ENCODE data around the gene OR52R1. TPM values are rescaled to one million over a fixed set of nuclear protein-coding genes. Genes with fewer than 3 reads are reported as not detected.

Gene OR52R1
- total and polyA plus RNA-seq, 12 donors, result not detected

GRCh38 chr11:4798427-4799183 lies 5.6 kb downstream of the OR52R1 start:
- Histone ChIP-seq H3K4me3 (no peak overlapping the region), H3K27ac (no peak overlapping the region), H3K36me3 (replicated peaks in 1 of 2) (no peaks in the 10 kb centered on the region), H3K4me1 (replicated peaks in 1 of 2) (no peaks in the 10 kb centered on the region), H3K27me3 (no peaks in the 10 kb centered on the region), H3K9me3 (replicated peaks in 1 of 3) (no peaks in the 10 kb centered on the region)
- TF ChIP-seq CTCF (IDR thresholded peaks at IDR 0.05), result no peak
- TF ChIP-seq POLR2A (IDR thresholded peaks at IDR 0.05), result no peak
- WGBS, 4 donors, result 59 to 76% (median 67%) methylated on average over 6 of the region's 6 CpGs
- no peak for DNase-seq
- intact Hi-C loops (cut with DNase I), result no loop called here

GRCh38 chr11:4797206-4797605 lies 7.0 kb downstream of the OR52R1 start:
- Histone ChIP-seq H3K4me1 (replicated peaks in 1 of 2) (no peaks in the 10 kb centered on the region), H3K36me3 (replicated peaks in 1 of 2) (no peaks in the 10 kb centered on the region), H3K27ac (no peak overlapping the region), H3K9me3 (replicated peaks in 1 of 3) (no peaks in the 10 kb centered on the region), H3K27me3 (no peaks in the 10 kb centered on the region), H3K4me3 (no peak overlapping the region)
- TF ChIP-seq POLR2A (IDR thresholded peaks at IDR 0.05) (no peak), CTCF (IDR thresholded peaks at IDR 0.05) (no peak)
- intact Hi-C loops (cut with DNase I), result no loop called here
- WGBS, 4 donors, result 19 to 33% (median 27%) methylated on average over 2 of the region's 2 CpGs
- DNase-seq, result no peak

DNA sequence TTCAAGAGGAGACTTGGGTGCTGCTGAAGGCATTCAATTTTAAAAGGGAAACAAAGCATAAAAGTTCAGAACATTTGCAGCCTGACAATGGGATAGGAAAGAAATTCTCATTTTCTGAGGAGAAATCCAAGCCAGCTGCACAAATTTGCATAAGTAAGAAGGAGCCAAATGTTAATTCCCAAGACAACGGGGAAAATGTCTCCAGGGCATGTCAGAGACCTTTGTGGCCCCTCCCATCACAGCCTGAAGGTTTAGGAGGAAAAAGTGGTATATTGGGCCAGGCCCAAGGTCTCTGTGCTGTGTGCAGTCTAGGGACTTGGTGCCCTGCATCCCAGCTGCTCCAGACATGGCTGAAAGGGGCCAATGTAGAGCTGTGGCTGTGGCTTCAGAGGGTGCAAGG lies 21.7 kb downstream of the OR52R1 start:
- 47 to 70% (median 63%) methylated on average over 1 of the region's 1 CpG for WGBS, 4 donors
- TF ChIP-seq POLR2A (IDR thresholded peaks at IDR 0.05) (no peak), CTCF (IDR thresholded peaks at IDR 0.05) (no peak)
- no peak for DNase-seq
- Histone ChIP-seq H3K4me1 (replicated peaks in 1 of 2) (no peaks in the 10 kb centered on the region), H3K27ac (no peak overlapping the region), H3K4me3 (no peak overlapping the region), H3K27me3 (no peaks in the 10 kb centered on the region), H3K36me3 (replicated peaks in 1 of 2) (no peaks in the 10 kb centered on the region), H3K9me3 (replicated peaks in 1 of 3) (no peaks in the 10 kb centered on the region)
- intact Hi-C loops (cut with DNase I), result no loop called here

DNA sequence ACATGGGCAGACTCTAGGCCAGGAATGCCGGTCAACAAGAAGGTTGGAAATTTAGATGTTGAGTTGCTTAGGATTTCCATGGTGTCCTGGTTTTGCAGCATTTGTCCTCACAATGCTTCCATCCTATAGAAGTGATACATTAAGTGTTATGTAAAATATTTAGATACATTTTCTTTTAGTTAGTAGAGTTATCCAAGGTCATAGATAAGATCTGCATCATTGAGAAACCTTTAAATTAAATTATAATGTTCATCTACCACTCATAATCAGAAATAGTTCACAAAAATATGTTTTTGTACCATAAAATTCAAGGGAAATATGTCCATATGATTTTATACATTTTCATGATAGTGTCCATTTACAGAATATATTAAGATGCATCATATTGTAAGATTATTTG lies 34.3 kb downstream of the OR52R1 start, which contains the start of gene OR51F1:
TSS of gene OR51F1 (minus strand) at position 101 of the 400 bp plus-strand sequence. CDS start at position 101, 0 bp downstream.
- 91 to 100% (median 95%) methylated on average over 1 of the region's 1 CpG for WGBS, 4 donors
- Histone ChIP-seq H3K9me3 (replicated peaks in 1 of 3) (no peaks in the 10 kb centered on the region), H3K36me3 (replicated peaks in 1 of 2) (no peaks in the 10 kb centered on the region), H3K27ac (no peak within 1 kb of the TSS), H3K27me3 (no peaks in the 10 kb centered on the region), H3K4me3 (no peak within 1 kb of the TSS), H3K4me1 (replicated peaks in 1 of 2) (no peaks in the 10 kb centered on the region)
- no peak for TF ChIP-seq POLR2A (IDR thresholded peaks at IDR 0.05)
- TF ChIP-seq CTCF (IDR thresholded peaks at IDR 0.05), result no peak
- intact Hi-C loops (cut with DNase I), result no loop called here
- no peak for DNase-seq

All from adrenal gland (tissue), 12 donors.